OCI-LY1 (cell line): ENCODE results near the gene KCNK4.

ENCODE experiments used
- CTCF ChIP-seq: fragments of 200-600 bp; sonication (generic), shearing (Covaris generic); IDR thresholded peaks from 2 replicates; pipeline ENCODE4 v1.5.1; 2017; ENCODE audit warnings: mild to moderate bottlenecking, antibody characterized with exemption, low read length, moderate library complexity, mixed read lengths
- EZH2 ChIP-seq: fragments of 200-600 bp; sonication (generic), shearing (Covaris generic); IDR thresholded peaks from 2 replicates; pipeline ENCODE4 v1.8.0; 2017; ENCODE audit warnings: borderline replicate concordance, mixed run types, mild to moderate bottlenecking, antibody characterized with exemption, low read length, moderate library complexity, mixed read lengths

DNA sequence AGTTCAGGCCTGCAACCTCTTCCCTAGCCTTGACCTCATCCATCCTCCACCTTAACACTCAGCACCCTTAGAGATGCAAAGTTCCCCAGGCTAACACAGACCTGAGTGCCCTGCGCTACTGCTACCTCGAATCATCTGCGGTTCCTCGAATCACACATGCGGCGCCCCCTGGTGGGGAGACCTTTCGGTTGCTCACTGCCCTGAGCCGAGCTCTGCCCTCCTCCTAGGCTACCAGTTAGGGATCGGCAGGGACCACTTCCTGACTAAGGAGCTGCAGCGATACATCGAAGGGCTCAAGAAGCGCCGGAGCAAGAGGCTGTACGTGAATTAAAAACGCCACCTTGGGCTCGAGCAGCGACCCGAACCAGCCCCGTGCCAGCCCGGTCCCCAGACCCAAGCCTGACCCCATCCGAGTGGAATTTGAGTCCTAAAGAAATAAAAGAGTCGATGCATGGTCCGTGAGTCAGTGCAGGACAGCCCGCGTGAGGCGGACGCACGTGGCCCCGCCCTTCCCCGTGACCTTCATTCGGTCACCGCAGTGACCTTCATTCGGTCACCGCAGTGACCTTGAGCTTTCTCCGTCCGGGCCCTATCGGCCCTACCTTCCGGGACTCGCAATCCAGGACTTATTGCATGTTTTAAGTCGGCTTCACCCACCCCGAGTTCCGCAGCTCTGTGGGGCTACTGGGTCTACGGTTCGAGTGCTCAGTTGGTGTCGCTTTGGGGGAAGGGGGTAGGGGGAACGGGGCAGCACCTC is 13.4 kb downstream of the KCNK4 start:
- TF ChIP-seq CTCF (peak; percentile 98), EZH2 (no peak)
